B cell (primary cell): ENCODE measurements around the gene MBP. TPM values are rescaled to one million over a fixed set of nuclear protein-coding genes. Genes with fewer than 3 reads are reported as not detected.

Source experiments
- ATAC-seq: fragments of 200-7000 bp; cut with Tn5 transposase; one replicate; pipeline ENCODE4 v1.10.0; 2021; ENCODE audit warnings: low read depth, mild to moderate bottlenecking, moderate number of reproducible peaks, moderate library complexity
- CTCF ChIA-PET: fragments of 350-600 bp; sonication (Branson Sonifier 250); formaldehyde crosslinking; loops from one replicate; lab custom pipeline; 2021; ENCODE audit warnings: antibody characterized with exemption, inconsistent platforms; lab: Charles Lee
- POLR2A ChIA-PET: fragments of 350-600 bp; sonication (Branson Sonifier 250); formaldehyde crosslinking; loops from one replicate; lab custom pipeline; 2021; ENCODE audit warnings: antibody characterized with exemption; lab: Charles Lee
- DNase-seq: peaks from one replicate; pipeline ENCODE4 v3.0.0; 2013
- H2AFZ ChIP-seq: 2 replicates; pipeline ENCODE4 v1.6.1; 2012; ENCODE audit warnings: mild to moderate bottlenecking, low read depth, low read length; ENCODE audit not compliant: insufficient read depth, poor library complexity, severe bottlenecking
- H3K27ac ChIP-seq, 2 donors: 1 replicate in 1 of 2; 2 replicates in 1 of 2; pipeline ENCODE4 v1.5.1; 2012 to 2013; ENCODE audit warnings: low read length in 2 of 2, mild to moderate bottlenecking in 2 of 2, moderate library complexity in 1 of 2
- H3K27me3 ChIP-seq, 4 experiments: fragments of 200-600 bp in 1 of 4; sonication (generic) in 1 of 4; replicated peaks in 1 of 4; 1 replicate in 2 of 4; 2 replicates in 2 of 4; pipeline versions ENCODE4 v1.6.1 to v1.7.0; 2013 to 2016; ENCODE audit warnings: low read length in 3 of 4, mild to moderate bottlenecking in 2 of 4, mixed read lengths in 1 of 4, moderate library complexity in 1 of 4; ENCODE audit not compliant: insufficient read depth in 4 of 4, control insufficient read depth in 3 of 4; ENCODE audit errors: control extremely low read depth in 1 of 4
- H3K36me3 ChIP-seq, 2 experiments: replicated peaks in 1 of 2; 1 replicate in 1 of 2; 2 replicates in 1 of 2; pipeline versions ENCODE4 v1.6.1 to v1.7.1; 2013; ENCODE audit warnings: low read length in 1 of 2; ENCODE audit not compliant: insufficient read depth in 2 of 2, control insufficient read depth in 1 of 2; ENCODE audit errors: control extremely low read depth in 1 of 2, extremely low read depth in 1 of 2
- H3K4me1 ChIP-seq, 2 donors: fragments of 200-600 bp in 1 of 2; sonication (generic) in 1 of 2; 1 replicate in 1 of 2; 2 replicates in 1 of 2; pipeline versions ENCODE4 v1.5.1 to v1.6.1; 2013 to 2017; ENCODE audit warnings: low read length in 2 of 2; ENCODE audit not compliant: control insufficient read depth in 2 of 2, insufficient read depth in 2 of 2
- H3K4me2 ChIP-seq: replicated peaks from 2 replicates; pipeline ENCODE3; 2012; ENCODE audit warnings: mild to moderate bottlenecking, low read depth, low read length; ENCODE audit not compliant: poor library complexity, severe bottlenecking
- H3K4me3 ChIP-seq, 5 experiments: fragments of 200-600 bp in 1 of 5; sonication (generic) in 1 of 5; 1 replicate in 3 of 5; 2 replicates in 2 of 5; pipeline versions ENCODE4 v1.5.1 to v1.7.0; 2011 to 2016; ENCODE audit warnings: low read length in 4 of 5, mild to moderate bottlenecking in 4 of 5, low read depth in 2 of 5, control low read depth in 1 of 5, moderate library complexity in 1 of 5; ENCODE audit not compliant: insufficient read depth in 1 of 5; ENCODE audit errors: control extremely low read depth in 1 of 5, extremely low read depth in 1 of 5
- H3K79me2 ChIP-seq: fragments of 200-600 bp; sonication (generic); one replicate; pipeline ENCODE4 v1.6.0; 2016; ENCODE audit warnings: low read length; ENCODE audit not compliant: control insufficient read depth, insufficient read depth
- H3K9ac ChIP-seq: fragments of 200-600 bp; sonication (generic); 2 replicates; pipeline ENCODE4 v1.6.1; 2017; ENCODE audit warnings: mild to moderate bottlenecking, low read length, moderate library complexity
- H3K9me3 ChIP-seq, 3 donors: one replicate each; pipeline versions ENCODE4 v1.6.1 to v1.7.1; 2013; ENCODE audit warnings: low read length in 2 of 3; ENCODE audit not compliant: control insufficient read depth in 2 of 3, insufficient read depth in 1 of 3; ENCODE audit errors: control extremely low read depth in 1 of 3
- H4K20me1 ChIP-seq: 2 replicates; pipeline ENCODE4 v1.6.0; 2012; ENCODE audit warnings: mild to moderate bottlenecking, low read length; ENCODE audit not compliant: insufficient read depth, control insufficient read depth, poor library complexity, severe bottlenecking
- H3K27ac Mint-ChIP-seq: one replicate; pipeline ENCODE4 v1.8.0; 2021; ENCODE audit warnings: mixed read lengths
- H3K27me3 Mint-ChIP-seq: one replicate; pipeline ENCODE4 v1.8.0; 2021; ENCODE audit warnings: mixed read lengths
- H3K4me1 Mint-ChIP-seq: one replicate; pipeline ENCODE4 v1.8.0; 2021; ENCODE audit warnings: mixed read lengths
- H3K4me3 Mint-ChIP-seq: one replicate; pipeline ENCODE4 v1.8.0; 2021; ENCODE audit warnings: mixed read lengths
- H3K9me3 Mint-ChIP-seq: one replicate; pipeline ENCODE4 v1.8.0; 2022; ENCODE audit warnings: mixed read lengths; ENCODE audit not compliant: insufficient read depth
- EZH2 ChIP-seq: IDR thresholded peaks from 2 replicates; pipeline ENCODE4 v1.6.1; 2012; ENCODE audit warnings: borderline replicate concordance, low read depth, mild to moderate bottlenecking, moderate library complexity, low read length; ENCODE audit not compliant: insufficient read depth, poor library complexity, severe bottlenecking
- WGBS: methylation state at CpG from one replicate; pipeline ENCODE4 v1.1.5; 2013; ENCODE audit warnings: missing lambda C conversion rate; ENCODE audit not compliant: insufficient coverage; 5-methylcytosine and 5-hydroxymethylcytosine counted together
- intact Hi-C: fragments of 100-400 bp; cut with micrococcal nuclease; formaldehyde crosslinking; loops from one replicate; pipeline ENCODE4 v1.10.0; 2022
- polyA minus RNA-seq: library from RNA; depleted of rRNA, polyadenylated mRNA; stranded (reverse); fragments of >200 nt; gene quantifications from 2 replicates; pipeline ENCODE4 v1.2.3, GENCODE V29; 2012
- polyA plus RNA-seq: library from polyadenylated mRNA; depleted of rRNA; stranded (reverse); fragments of >200 nt; gene quantifications from 2 replicates; pipeline ENCODE4 v1.2.3, GENCODE V29; 2012
- total RNA-seq, 2 donors: library from RNA; stranded (reverse); fragments of 120-200 nt in 1 of 2; gene quantifications; 1 replicate in 1 of 2; 2 replicates in 1 of 2; pipeline versions ENCODE4 v1.2.3 to v1.2.4, GENCODE V29; 2013 to 2022
- TF ChIP-seq, protein P1 (sequence below): fragments of 200-600 bp; IDR thresholded peaks from one replicate; pipeline ENCODE4 v1.8.0; 2022; ENCODE audit warnings: antibody characterized with exemption, mild to moderate bottlenecking

The MBP gene
- total RNA-seq (192 and 193 TPM in 2 replicates), polyA plus RNA-seq (28.6 and 30.1 TPM in 2 replicates), polyA minus RNA-seq (45.0 and 57.4 TPM in 2 replicates)
- total RNA-seq (2013): 43.6 TPM

DNA sequence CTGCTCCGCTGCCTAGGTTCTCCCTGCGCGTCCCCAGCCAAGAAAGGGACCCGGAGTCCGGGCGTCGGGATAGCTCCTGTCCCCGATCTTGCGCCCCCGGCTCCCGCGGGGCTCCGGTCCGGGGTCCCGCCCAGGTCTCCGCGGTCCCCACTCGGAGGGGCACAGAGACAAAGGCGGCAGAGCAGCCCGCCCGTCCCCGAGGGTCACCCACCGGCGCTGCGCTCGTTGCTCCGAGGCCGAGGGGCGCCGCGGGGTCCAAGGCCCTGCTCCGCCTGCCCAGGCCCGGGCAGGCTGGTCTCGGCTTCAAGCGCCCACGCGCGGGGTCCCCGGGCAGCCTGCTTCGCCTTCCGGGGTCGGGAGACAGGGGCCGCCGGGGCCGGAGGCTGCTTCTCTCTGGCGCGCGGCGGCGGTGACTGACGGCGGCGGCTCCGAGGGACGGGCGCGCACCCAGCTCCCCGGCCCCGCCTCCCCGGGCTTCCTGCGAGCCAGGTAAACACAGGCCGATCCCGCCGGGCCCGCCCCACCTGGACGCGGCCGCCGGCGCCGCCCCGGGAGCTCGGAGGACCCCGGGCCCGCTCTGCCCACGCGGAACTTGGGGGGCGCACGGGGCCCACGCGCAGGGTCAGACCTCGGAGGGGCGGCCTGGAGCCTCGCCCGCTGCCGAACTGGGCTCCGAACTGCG lies at the start of gene MBP:
TSS of gene MBP (minus strand) at position 415 of the 682 bp plus-strand sequence. CDS start 27,522 bp downstream, outside the sequence.
- POLR2A ChIA-PET: interaction anchor here (0.9 to 4.6 kb wide), 9 partner anchors 9 to 101 kb away, joined by 3 to 30 read pairs (median 5); no protein-coding TSS in a partner anchor
- no peaks in the 10 kb centered on the region for H3K27me3 ChIP-seq
- H3K27ac ChIP-seq: peak within 1 kb of the TSS; percentile 78 to 88
- peak within 1 kb of the TSS; percentile 34 to 90 (median 80) for H3K4me3 ChIP-seq
- CTCF ChIA-PET: interaction anchor here (0.9 to 4.2 kb wide), 11 partner anchors 10 to 167 kb away, joined by 3 to 16 read pairs (median 3); no protein-coding TSS in a partner anchor
- peak within 1 kb of the TSS; percentile 82 for H3K9ac ChIP-seq
- peaks cover 54% of the 10 kb centered on the region for H3K4me1 Mint-ChIP-seq
- no peaks in the 10 kb centered on the region for H3K9me3 Mint-ChIP-seq
- no peaks in the 10 kb centered on the region for H3K27me3 Mint-ChIP-seq
- peaks cover 45 to 54% of the 10 kb centered on the region in 2 donors for H3K4me1 ChIP-seq
- H3K4me3 Mint-ChIP-seq: peak within 1 kb of the TSS; percentile 96
- H3K9me3 ChIP-seq: peaks cover 0 to 3% (median 0%) of the 10 kb centered on the region in 3 donors
- H2AFZ ChIP-seq: peak within 1 kb of the TSS; percentile 79
- peak within 1 kb of the TSS; percentile 93 for H3K27ac Mint-ChIP-seq
- DNase-seq: peak; percentile 77
- peak within 1 kb of the TSS; percentile 91 for H3K4me2 ChIP-seq
- WGBS: under 1% methylated on average over 88 of the region's 88 CpGs
- TF ChIP-seq, protein P1, sequence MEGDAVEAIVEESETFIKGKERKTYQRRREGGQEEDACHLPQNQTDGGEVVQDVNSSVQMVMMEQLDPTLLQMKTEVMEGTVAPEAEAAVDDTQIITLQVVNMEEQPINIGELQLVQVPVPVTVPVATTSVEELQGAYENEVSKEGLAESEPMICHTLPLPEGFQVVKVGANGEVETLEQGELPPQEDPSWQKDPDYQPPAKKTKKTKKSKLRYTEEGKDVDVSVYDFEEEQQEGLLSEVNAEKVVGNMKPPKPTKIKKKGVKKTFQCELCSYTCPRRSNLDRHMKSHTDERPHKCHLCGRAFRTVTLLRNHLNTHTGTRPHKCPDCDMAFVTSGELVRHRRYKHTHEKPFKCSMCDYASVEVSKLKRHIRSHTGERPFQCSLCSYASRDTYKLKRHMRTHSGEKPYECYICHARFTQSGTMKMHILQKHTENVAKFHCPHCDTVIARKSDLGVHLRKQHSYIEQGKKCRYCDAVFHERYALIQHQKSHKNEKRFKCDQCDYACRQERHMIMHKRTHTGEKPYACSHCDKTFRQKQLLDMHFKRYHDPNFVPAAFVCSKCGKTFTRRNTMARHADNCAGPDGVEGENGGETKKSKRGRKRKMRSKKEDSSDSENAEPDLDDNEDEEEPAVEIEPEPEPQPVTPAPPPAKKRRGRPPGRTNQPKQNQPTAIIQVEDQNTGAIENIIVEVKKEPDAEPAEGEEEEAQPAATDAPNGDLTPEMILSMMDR: no peak
- TF ChIP-seq EZH2: no peak
- intact Hi-C loops: loop anchor here (1.0 to 5.0 kb wide), 6 partner anchors 14 to 310 kb away; partner anchors contain the start of gene ZNF236
- H3K36me3 ChIP-seq: no peaks in the 10 kb centered on the region
- peak; percentile 52 for ATAC-seq
- peaks cover 47% of the 10 kb centered on the region for H3K79me2 ChIP-seq
- H4K20me1 ChIP-seq: peaks cover 8% of the 10 kb centered on the region
